GM12864 (cell line): ENCODE data around the gene SAPCD2.

Source experiments
- DNase-seq: peaks from one replicate; pipeline ENCODE4 v3.0.0-alpha.2; 2011; ENCODE audit warnings: low read depth
- H3K4me3 ChIP-seq: 2 replicates; pipeline ENCODE4 v1.5.1; 2011; ENCODE audit warnings: mild to moderate bottlenecking, low read depth, low read length, control low read depth
- TF ChIP-seq, protein P1 (sequence below): IDR thresholded peaks from 2 replicates; pipeline ENCODE4 v1.5.1; 2011; ENCODE audit warnings: low read depth, mild to moderate bottlenecking, moderate library complexity, low read length, control low read depth, inconsistent platforms; ENCODE audit errors: missing control alignments

The SAPCD2 gene

DNA sequence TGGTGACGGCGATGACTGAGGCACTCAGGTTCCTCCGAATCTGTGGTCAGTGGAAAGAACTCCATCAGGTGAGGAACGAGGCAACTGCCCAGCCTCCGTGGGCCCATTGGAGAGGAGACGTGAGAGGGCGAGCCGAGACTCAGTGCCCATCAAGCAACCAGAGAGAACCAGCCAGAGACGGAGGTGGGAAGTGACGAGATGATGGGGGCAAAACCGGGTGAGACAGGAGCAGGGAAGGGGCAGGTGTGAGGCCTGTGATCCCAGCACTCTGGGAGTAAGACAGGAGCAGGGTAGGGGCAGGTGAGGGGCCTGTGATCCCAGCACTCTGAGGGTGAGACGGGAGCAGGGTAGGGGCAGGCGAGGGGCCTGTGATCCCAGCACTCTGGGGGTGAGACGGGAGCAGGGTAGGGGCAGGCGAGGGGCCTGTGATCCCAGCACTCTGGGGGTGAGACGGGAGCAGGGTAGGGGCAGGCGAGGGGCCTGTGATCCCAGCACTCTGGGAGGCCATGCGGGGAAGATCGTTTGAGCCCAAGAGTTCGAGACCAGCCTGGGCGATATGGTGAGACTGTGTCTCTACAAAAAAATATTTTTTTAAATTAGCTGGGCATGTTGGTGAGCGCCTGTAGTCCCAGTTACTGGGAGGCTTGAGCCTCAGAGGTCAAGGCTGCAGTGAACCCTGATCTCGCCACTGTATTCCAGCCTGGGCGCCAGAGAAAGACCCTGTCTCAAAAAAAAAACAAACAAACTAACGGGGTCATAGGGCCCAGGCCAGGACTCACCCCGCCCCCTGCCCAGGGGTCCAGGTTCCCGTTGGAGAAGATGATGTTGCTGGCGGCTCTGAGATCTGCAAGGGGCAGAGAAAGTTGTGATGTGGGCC is 40.8 kb upstream of the SAPCD2 start:
- no peak overlapping the region for H3K4me3 ChIP-seq
- TF ChIP-seq, protein P1, sequence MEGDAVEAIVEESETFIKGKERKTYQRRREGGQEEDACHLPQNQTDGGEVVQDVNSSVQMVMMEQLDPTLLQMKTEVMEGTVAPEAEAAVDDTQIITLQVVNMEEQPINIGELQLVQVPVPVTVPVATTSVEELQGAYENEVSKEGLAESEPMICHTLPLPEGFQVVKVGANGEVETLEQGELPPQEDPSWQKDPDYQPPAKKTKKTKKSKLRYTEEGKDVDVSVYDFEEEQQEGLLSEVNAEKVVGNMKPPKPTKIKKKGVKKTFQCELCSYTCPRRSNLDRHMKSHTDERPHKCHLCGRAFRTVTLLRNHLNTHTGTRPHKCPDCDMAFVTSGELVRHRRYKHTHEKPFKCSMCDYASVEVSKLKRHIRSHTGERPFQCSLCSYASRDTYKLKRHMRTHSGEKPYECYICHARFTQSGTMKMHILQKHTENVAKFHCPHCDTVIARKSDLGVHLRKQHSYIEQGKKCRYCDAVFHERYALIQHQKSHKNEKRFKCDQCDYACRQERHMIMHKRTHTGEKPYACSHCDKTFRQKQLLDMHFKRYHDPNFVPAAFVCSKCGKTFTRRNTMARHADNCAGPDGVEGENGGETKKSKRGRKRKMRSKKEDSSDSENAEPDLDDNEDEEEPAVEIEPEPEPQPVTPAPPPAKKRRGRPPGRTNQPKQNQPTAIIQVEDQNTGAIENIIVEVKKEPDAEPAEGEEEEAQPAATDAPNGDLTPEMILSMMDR: no peak
- no peak for DNase-seq

DNA sequence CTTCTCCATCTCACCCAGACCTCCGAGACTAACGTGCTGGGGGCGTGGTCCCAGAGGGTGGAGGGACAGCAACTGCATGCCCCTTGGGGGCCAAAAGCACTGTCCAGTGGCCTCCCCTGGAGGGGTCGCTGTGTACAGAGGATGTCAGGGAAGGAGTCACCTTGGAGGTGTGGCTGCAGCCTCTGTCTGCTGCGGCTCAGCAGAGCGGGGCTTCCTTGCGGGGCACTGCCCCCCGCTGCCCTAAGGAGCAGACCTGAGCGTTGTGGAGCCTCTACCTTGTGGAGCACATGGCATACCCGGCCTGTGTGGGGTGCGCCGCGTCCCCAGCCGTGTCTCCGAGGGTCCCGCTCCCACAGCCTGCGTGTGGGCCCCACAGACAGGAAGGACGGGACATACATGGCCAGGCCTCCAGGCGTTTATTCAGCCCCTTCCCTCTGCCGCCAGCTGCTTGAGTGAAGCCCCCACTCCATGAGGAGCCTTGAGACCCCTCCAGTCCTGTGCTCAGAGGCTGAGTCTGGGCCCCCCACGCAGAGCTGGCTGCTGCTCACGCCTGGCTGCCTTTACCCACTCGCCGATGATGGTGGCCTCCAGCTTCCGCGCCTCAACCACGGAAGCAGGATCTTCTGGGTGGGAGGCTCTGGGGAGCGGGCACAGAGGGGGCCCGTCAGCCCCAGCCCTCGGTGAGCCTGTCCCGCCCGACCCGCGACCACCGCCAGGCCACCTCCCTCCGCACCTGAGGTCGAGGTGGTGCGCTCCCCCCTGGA is 40.0 kb upstream of the SAPCD2 start:
- no peak overlapping the region for H3K4me3 ChIP-seq
- TF ChIP-seq, protein P1: no peak
- no peak for DNase-seq

DNA sequence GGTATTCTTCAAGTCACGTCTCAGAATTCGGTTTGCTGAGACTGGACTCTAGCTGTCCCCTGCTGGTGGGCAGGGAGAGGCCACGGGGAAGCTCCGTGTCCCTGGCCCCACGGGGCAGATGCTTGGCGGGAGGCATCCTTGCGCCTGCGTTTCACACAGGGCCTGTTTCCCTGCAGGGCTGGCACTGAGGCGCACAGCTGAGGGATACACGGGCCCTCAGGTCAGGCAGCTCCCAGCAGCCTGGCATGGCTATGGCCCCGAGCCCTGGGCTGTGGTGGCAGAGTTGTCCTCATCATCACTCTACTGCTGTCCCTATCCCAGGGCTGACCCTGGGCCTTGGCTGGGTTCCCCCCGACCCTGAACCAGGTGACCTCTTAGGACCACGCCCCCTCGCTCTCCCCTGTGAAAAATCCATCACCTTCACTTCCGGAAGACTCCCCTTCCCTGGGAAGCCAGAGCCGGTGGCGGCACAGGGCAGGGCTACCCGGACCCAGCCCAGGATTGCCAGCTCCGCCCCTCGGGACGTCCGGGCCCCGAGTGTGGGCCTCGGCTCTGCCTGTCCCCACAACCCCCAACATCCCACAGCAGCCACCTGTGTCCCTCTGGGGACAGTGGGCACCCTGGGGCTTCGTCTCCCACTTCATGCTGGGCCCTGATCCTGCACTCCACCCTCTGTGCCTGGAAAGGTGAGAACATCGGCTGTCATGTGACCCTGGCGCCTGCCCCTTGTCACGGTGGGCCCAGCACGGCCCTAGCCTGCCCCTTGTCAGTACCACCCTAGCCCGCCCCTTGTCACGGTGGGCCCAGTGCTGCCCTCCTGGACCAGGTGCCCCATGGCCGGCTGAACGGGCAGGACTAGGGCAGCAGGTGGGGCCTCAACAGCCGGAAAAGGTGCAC is 39.1 kb upstream of the SAPCD2 start:
- TF ChIP-seq, protein P1: no peak
- H3K4me3 ChIP-seq: no peak overlapping the region
- DNase-seq: no peak

DNA sequence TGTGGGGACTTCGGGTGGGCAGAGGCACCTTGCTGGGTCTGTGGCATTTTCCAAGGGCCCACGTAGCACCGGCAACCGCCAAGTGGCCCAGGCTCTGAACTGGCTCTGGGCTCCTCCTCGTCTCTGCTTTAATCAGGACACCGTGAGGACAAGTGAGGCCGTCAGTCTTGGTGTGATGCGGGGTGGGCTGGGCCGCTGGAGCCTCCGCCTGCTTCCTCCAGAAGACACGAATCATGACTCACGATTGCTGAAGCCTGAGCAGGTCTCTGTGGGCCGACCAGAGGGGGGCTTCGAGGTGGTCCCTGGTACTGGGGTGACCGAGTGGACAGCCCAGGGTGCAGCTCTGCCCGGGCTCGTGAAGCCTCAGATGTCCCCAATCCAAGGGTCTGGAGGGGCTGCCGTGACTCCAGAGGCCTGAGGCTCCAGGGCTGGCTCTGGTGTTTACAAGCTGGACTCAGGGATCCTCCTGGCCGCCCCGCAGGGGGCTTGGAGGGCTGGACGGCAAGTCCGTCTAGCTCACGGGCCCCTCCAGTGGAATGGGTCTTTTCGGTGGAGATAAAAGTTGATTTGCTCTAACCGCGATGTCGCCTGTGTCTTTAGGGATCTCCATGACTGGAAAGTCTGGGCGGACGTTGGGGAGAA is 38.4 kb upstream of the SAPCD2 start:
- no peak overlapping the region for H3K4me3 ChIP-seq
- TF ChIP-seq, protein P1: no peak
- DNase-seq: no peak

DNA sequence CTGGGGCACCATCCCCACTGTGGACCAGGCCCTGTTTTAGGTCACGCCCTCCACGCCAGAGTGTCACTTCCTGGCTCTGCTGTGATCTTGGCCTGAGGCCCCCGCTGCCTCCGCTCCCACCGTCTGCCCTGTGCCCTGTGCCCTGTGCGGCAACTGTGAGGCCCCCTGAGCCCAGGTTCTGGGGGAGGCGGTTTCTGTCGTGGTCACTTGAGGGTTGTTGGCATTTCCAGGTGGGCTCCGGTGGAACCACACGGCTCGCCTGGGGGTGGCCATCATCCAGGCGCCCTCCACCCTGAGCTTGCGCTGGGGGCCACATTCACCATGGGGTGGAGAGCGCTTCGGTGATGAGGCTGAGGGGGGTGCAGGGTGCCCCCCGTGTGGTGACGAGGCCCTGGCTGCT is 37.6 kb upstream of the SAPCD2 start:
- DNase-seq: no peak
- no peak overlapping the region for H3K4me3 ChIP-seq
- TF ChIP-seq, protein P1: no peak

DNA sequence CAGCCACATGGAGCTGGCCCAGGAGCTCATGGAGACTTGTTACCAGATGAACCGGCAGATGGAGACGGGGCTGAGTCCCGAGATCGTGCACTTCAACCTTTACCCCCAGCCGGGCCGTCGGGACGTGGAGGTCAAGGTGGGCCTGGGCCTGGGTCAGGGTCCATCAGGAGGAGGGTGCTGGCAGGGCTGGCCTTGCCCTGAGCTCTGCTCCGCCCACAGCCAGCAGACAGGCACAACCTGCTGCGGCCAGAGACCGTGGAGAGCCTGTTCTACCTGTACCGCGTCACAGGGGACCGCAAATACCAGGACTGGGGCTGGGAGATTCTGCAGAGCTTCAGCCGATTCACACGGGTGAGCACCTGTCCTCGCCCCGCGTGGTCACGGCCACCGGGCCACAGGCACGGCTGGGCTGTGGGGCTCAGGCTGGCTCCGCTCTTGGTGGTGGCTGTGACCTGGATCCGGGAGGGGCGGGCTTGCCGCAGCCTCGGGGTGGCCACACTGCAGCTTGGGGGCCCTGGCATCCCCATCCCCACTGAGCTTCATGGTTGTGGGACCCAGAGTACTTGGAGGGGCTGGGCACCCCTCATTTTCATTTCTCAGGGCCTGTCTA is 37.1 kb upstream of the SAPCD2 start:
- TF ChIP-seq, protein P1: no peak
- DNase-seq: no peak
- H3K4me3 ChIP-seq: no peak overlapping the region
